ENCODE data around the gene MYBPC1. TPM values are rescaled to one million over a fixed set of nuclear protein-coding genes. Genes with fewer than 3 reads are reported as not detected.

MYBPC1 gene
- total and polyA plus RNA-seq, 8 donors: 0.08 to 13.6 (median 0.35) TPM; not detected in 2

DNA sequence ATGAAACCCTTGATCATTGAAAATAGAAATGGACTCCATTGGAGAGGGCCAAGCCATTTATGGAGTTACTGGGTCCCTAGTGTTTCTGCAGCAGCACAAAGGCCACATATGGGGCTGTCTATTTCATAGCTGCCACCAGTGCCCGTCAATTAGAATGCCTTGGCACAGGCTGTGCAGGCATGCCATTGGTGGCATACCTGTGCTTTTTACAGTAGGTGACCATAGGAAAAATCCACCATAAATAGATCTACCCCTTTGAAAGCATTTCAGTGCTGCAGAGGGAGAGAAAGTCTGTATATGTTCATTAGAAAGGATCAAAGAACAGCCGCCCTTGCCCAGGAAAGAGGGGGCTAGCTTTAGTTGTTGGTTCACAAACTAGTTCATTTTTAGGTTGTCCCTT, 13.1 kb downstream of the MYBPC1 start:
- Histone ChIP-seq H3K36me3 (no peaks in the 10 kb centered on the region), H3K9me3 (no peaks in the 10 kb centered on the region), H3K4me1 (peaks cover 25 to 40% (median 25%) of the 10 kb centered on the region in 3 donors), H3K4me3 (peak overlapping the region in 1 of 4 donors; percentile 22), H3K27ac (peak overlapping the region; percentile 9 to 91 (median 74)), H3K27me3 (no peaks in the 10 kb centered on the region)
- TF ChIP-seq, protein P1, sequence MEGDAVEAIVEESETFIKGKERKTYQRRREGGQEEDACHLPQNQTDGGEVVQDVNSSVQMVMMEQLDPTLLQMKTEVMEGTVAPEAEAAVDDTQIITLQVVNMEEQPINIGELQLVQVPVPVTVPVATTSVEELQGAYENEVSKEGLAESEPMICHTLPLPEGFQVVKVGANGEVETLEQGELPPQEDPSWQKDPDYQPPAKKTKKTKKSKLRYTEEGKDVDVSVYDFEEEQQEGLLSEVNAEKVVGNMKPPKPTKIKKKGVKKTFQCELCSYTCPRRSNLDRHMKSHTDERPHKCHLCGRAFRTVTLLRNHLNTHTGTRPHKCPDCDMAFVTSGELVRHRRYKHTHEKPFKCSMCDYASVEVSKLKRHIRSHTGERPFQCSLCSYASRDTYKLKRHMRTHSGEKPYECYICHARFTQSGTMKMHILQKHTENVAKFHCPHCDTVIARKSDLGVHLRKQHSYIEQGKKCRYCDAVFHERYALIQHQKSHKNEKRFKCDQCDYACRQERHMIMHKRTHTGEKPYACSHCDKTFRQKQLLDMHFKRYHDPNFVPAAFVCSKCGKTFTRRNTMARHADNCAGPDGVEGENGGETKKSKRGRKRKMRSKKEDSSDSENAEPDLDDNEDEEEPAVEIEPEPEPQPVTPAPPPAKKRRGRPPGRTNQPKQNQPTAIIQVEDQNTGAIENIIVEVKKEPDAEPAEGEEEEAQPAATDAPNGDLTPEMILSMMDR (IDR thresholded peaks at IDR 0.05): no peak
- intact Hi-C loops (cut with DNase I): no loop called here
- ATAC-seq: peak; percentile 33 to 71 (median 66)
- 20 to 32% methylated on average over 2 of the region's 2 CpGs for WGBS, 2 donors
- DNase-seq: peak in 1 of 6 donors; percentile 22
- FAIRE-seq: no peak

DNA sequence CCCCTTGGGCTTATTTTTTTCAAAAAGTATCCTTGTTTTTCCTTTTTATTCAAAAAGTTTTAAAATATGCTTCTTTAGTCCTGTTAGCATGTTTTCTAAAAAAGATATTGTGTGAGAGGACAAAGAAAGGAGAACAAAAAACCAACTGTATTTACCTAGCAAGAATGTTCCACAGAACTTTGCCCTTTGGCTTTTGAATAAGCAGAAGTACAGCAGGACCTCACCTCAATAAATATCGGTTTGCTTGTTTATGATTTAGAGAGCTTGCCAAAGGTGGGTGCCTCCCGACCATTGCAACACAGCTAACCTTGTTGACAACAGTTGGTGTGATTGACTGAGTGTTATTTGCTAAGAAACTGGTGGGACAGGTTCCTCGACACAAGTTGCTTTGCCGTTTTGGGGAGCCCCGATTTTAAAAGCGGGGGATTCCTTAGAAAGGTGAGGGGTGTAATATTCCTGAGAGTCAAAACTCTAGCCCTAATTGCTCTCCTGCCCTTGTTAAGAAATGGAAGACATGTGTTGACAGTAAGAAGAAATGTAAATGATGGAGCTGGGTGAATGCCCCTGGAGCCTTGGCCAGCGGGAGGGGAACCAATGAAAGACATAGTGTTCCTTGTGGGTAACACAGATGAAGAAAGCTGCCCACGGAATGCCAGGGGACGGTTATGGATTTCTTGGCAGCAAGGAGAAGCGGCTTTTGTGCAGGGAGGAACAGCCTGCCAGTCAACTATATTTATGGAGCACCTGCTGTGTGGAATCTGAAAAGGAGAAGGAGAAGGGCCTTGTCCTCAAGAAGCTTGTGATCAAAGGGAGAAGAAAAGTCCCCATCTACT, 13.7 kb downstream of the MYBPC1 start:
- ATAC-seq (peak; percentile 88 to 95 (median 92)), DNase-seq (peak in 5 of 6 donors; percentile 62 to 87 (median 75)), FAIRE-seq (peak; percentile 93)
- Histone ChIP-seq H3K9me3 (no peaks in the 10 kb centered on the region), H3K4me1 (peaks cover 25 to 41% (median 25%) of the 10 kb centered on the region in 3 donors), H3K27me3 (no peaks in the 10 kb centered on the region), H3K27ac (peak overlapping the region; percentile 28 to 91 (median 74)), H3K4me3 (peak overlapping the region in 1 of 4 donors; percentile 25), H3K36me3 (no peaks in the 10 kb centered on the region)
- 8 to 13% methylated on average over 10 of the region's 10 CpGs for WGBS, 2 donors
- TF ChIP-seq, protein P1 (IDR thresholded peaks at IDR 0.05): no peak
- intact Hi-C loops (cut with DNase I): no loop called here

DNA sequence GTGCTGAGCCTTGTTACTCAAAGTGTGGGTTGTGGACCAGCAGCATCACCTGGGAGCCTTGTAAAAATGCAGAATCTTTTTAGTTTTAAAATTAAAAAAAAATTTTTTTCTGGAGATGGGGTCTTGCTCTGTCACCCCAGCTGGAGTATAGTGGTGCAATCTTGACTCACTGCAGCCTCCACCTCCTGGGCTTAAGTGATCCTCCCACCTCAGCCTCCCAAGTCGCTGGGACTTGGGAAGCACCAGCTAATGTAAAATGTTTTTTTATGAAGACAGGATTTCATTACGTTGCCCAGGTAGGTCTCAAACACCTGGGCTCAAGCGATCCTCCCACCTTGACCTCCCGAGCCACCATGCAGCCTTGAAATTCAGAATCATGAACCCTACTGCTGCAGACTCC, 14.4 kb downstream of the MYBPC1 start:
- no peaks in the 10 kb centered on the region for H3K9me3 ChIP-seq
- ATAC-seq: no peak
- no peak for DNase-seq
- no peak for FAIRE-seq
- H3K4me3 ChIP-seq: peak overlapping the region in 1 of 4 donors; percentile 25
- TF ChIP-seq, protein P1 (IDR thresholded peaks at IDR 0.05): no peak
- H3K36me3 ChIP-seq: no peaks in the 10 kb centered on the region
- 90% methylated on average over 4 of the region's 4 CpGs for WGBS, 2 donors
- H3K4me1 ChIP-seq: peaks cover 21 to 34% (median 25%) of the 10 kb centered on the region in 3 donors
- no peaks in the 10 kb centered on the region for H3K27me3 ChIP-seq
- intact Hi-C loops (cut with DNase I): no loop called here
- H3K27ac ChIP-seq: peak overlapping the region in 3 of 4 donors; percentile 60 to 91 (median 89)

DNA sequence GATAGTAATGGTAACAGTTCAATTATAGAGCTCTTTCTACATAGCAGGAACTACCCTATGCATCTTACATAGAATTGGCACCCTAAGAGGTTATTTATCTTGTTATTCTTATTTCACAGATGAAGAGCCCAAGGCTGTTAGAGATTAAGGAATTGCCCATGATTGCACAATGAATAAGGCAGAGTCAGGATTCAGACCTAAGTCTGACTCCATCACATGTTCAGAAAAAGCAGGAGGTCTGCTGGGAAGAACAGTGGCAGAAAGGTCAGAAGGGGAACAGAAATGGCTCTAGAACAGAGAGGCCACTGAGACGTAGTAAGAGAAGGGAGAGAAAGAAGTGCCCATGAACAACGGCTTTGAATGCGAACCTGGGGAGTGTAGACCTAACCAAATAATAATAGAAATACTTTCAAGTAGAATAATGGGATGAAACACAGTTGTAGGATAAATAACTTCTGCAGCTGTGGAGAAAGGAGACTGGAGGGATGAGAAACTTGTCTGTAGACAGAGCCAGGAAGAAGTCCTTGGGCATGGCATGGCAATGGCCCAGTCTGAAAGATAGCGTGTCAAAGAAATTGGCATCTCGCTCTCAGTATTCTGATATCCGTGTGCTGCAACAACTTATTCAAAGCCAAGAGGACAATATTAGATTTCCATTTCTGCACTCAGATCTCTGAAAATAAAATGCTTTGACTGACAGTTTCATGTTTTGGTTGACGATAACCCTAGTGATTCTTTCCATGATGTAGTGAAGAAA, 17.6 kb downstream of the MYBPC1 start:
- H3K27ac ChIP-seq: no peak overlapping the region
- intact Hi-C loops (cut with DNase I): no loop called here
- H3K9me3 ChIP-seq: no peaks in the 10 kb centered on the region
- no peak for DNase-seq
- H3K36me3 ChIP-seq: no peaks in the 10 kb centered on the region
- 48 to 51% methylated on average over 7 of the region's 7 CpGs for whole genome bisulfite sequencing, 2 donors
- TF ChIP-seq, protein P1 (IDR thresholded peaks at IDR 0.05): no peak
- H3K27me3 ChIP-seq: no peaks in the 10 kb centered on the region
- H3K4me3 ChIP-seq: no peak overlapping the region
- FAIRE-seq: no peak
- no peak for ATAC-seq
- H3K4me1 ChIP-seq: peaks cover 14 to 22% (median 20%) of the 10 kb centered on the region in 3 donors
